ENCODE data around the gene SERPING1.

- no peak for TF ChIP-seq CTCF (IDR thresholded peaks at IDR 0.05 in 4 of 5, conservative IDR thresholded peaks at IDR 0.05 in 1 of 5)
- TF ChIP-seq POLR2A (IDR thresholded peaks at IDR 0.05) = no peak
Measured at GRCh38 chr11:57662893-57663292, 65.4 kb downstream of the SERPING1 start.
